Psoas muscle (tissue), 8 donors: Measurements from ENCODE around the gene MAGEL2. TPM values are rescaled to one million over a fixed set of nuclear protein-coding genes. Genes with fewer than 3 reads are reported as not detected.

Source experiments
- ATAC-seq, 4 donors: fragments of 200-7000 bp; cut with Tn5 transposase; one replicate each; pipeline ENCODE4 v1.9.1; 2020; ENCODE audit warnings: moderate library complexity in 3 of 4, mild to moderate bottlenecking in 2 of 4
- DNase-seq, 2 donors: peaks; one replicate each; pipeline ENCODE4 v3.0.0-alpha.2; 2020
- H3K27ac ChIP-seq: fragments of 200-600 bp; one replicate; pipeline ENCODE4 v1.8.0; 2022
- H3K27me3 ChIP-seq, 3 donors: fragments of 200-600 bp in 1 of 3; one replicate each; pipeline versions ENCODE4 v1.6.1 to v1.8.0; 2013 to 2022; ENCODE audit warnings: low read length in 2 of 3, mild to moderate bottlenecking in 2 of 3, moderate library complexity in 1 of 3; ENCODE audit not compliant: insufficient read depth in 3 of 3
- H3K36me3 ChIP-seq, 2 donors: fragments of 200-600 bp in 1 of 2; one replicate each; pipeline versions ENCODE4 v1.6.1 to v1.8.0; 2013 to 2022; ENCODE audit warnings: low read depth in 1 of 2, mild to moderate bottlenecking in 1 of 2, moderate library complexity in 1 of 2; ENCODE audit not compliant: insufficient read depth in 1 of 2
- H3K4me1 ChIP-seq: fragments of 200-600 bp; one replicate; pipeline ENCODE4 v1.8.0; 2022
- H3K4me3 ChIP-seq: fragments of 200-600 bp; one replicate; pipeline ENCODE4 v1.8.0; 2022; ENCODE audit warnings: mild to moderate bottlenecking
- H3K9me3 ChIP-seq: fragments of 200-600 bp; one replicate; pipeline ENCODE4 v1.8.0; 2022
- WGBS, 3 donors: extraction: QIAGEN DNeasy Blood & Tissue Kit; methylation state at CpG; one replicate each; pipeline versions ENCODE4 v1.1.6 to v1.1.7; 2013; 5-methylcytosine and 5-hydroxymethylcytosine counted together
- intact Hi-C, 2 donors: fragments of 100-400 bp; cut with DNase I; formaldehyde crosslinking; loops; one replicate each; pipeline versions ENCODE4 v1.11.0 to v1.14.2; 2022
- polyA plus RNA-seq, 3 donors: library from polyadenylated mRNA; stranded (reverse); fragments of 200-250 nt; gene quantifications; one replicate each; pipeline ENCODE4 v1.2.3, GENCODE V29; 2013
- total RNA-seq, 4 donors: library from RNA; stranded (reverse); fragmentation: NEBNext Ultra II Directional in 2 of 4; extraction: Animal tissue kit (Norgen Biotek cat#: 25700) in 2 of 4; gene quantifications; one replicate each; pipeline versions ENCODE4 v1.2.1 to v1.2.4, GENCODE V29; 2021 to 2023
- TF ChIP-seq, protein P1 (sequence below): fragments of 200-600 bp; IDR thresholded peaks from one replicate; pipeline ENCODE4 v1.8.0; 2022; ENCODE audit warnings: antibody characterized with exemption
- donor health status: healthy with polysubstance abuse.
- donor health status: DM: no; HTN: no; CAD: no; lungs with moderate emphysema.
- donor health status: Bipolar disorder and iron deficiency.
- donor health status: healthy.
- donor health status: DM: yes; HTN: yes; CAD: no.
- donor health status: DM: no; HTN: no; CAD: no.
- donor health status: DM: no; HTN: no; CAD: no.
- donor health status: DM: yes; HTN: yes; CAD: no.

Gene MAGEL2
- total and polyA plus RNA-seq, 7 donors, result 0.01 to 0.19 (median 0.05) TPM; not detected in 1

DNA sequence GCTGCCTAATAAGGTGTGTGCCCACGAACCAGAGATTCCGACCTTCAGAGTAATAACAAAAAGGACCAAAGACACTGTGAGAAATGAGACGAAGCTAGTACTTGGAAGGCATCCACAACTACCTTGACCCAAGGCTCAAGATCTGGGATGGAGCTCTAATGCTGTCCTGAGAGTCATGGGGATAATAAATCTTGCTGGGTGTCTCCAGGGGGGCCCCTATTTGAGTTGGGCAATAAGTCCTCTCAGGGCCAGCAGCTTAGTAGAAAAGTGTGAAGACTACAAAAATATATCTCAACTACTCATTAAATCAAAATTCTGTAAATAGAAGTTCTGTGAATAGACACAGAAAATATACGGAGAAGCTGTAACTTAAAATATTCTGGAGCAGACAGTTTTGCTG is 42.3 kb upstream of the MAGEL2 start:
- DNase-seq (no peak), ATAC-seq (peak in 1 of 4 donors; percentile 53)
- H3K4me1 ChIP-seq, result no peaks in the 10 kb centered on the region
- no peaks in the 10 kb centered on the region for H3K9me3 ChIP-seq
- no peak overlapping the region for H3K27ac ChIP-seq
- no peaks in the 10 kb centered on the region for H3K36me3 ChIP-seq
- WGBS, 3 donors, result 60 to 65% (median 61%) methylated on average over 4 of the region's 4 CpGs
- intact Hi-C loops, result no loop called here
- TF ChIP-seq, protein P1, sequence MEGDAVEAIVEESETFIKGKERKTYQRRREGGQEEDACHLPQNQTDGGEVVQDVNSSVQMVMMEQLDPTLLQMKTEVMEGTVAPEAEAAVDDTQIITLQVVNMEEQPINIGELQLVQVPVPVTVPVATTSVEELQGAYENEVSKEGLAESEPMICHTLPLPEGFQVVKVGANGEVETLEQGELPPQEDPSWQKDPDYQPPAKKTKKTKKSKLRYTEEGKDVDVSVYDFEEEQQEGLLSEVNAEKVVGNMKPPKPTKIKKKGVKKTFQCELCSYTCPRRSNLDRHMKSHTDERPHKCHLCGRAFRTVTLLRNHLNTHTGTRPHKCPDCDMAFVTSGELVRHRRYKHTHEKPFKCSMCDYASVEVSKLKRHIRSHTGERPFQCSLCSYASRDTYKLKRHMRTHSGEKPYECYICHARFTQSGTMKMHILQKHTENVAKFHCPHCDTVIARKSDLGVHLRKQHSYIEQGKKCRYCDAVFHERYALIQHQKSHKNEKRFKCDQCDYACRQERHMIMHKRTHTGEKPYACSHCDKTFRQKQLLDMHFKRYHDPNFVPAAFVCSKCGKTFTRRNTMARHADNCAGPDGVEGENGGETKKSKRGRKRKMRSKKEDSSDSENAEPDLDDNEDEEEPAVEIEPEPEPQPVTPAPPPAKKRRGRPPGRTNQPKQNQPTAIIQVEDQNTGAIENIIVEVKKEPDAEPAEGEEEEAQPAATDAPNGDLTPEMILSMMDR, result no peak
- no peaks in the 10 kb centered on the region for H3K27me3 ChIP-seq
- H3K4me3 ChIP-seq, result no peak overlapping the region

DNA sequence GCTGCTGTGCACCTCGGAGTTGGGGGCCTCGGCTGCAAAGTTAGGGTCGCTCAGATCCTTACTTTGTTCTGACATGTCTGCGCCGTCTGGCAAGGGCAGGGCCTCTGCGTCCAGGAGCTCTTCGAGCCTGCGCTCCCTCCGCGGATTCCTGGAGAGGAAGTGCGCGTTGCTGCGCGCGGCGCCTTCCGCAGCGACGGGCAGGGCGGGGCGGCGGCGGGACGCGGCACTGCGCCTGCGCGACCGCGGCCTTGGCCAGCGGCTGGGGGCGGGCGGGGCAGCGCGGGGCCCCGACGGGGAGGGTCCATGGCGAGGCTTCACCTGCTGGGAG is 39.4 kb upstream of the MAGEL2 start, which contains the start of gene NDN:
Gene NDN, minus strand, starts transcription at position 163 of the 328 bp plus-strand sequence. Its CDS starts 88 bp downstream, at position 75.
- Histone ChIP-seq H3K4me1 (no peaks in the 10 kb centered on the region), H3K9me3 (no peaks in the 10 kb centered on the region), H3K27me3 (no peaks in the 10 kb centered on the region), H3K27ac (no peak within 1 kb of the TSS), H3K36me3 (no peaks in the 10 kb centered on the region), H3K4me3 (peak within 1 kb of the TSS; percentile 63)
- TF ChIP-seq, protein P1, result no peak
- 23 to 31% (median 23%) methylated on average over 36 to 38 of the region's 38 CpGs for WGBS, 3 donors
- peak; percentile 34 to 73 (median 58) for ATAC-seq
- peak; percentile 42 to 70 for DNase-seq
- intact Hi-C loops, result no loop called here

DNA sequence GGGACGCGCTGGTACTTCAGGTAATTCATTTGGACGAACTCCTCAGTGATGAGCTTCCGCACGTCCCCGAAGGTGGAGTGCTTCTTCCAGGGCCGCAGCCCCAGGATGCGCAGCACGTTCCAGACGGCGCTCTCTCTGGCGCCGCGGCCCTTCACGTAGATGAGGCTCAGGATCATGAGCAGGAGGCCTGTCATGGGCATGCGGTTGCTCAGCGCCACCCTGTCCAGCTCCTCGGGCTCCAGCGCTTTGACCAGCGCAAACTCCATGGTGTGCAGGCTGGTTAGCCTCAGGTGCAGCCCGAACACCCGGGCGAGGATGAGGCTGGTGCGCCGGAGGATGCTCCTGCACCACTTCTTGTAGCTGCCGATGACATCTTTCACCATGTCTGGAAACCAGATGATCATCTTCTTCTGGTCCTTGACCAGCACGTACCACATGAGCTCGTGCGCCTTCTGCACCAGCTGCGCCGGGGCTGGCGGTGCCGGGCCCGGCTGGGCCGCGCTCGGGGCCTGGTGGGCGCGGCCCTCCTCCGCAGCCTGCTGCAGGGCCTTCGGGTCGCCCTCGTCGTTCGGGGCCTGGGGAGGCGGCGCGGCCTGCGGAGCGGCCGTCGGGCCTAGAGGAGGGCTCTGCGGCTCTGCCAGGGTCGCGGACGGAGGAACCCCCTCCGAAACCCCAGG is 38.9 kb upstream of the MAGEL2 start:
- peak overlapping the region; percentile 63 for H3K4me3 ChIP-seq
- no peaks in the 10 kb centered on the region for H3K36me3 ChIP-seq
- ATAC-seq, result peak in 1 of 4 donors; percentile 36
- no peak overlapping the region for H3K27ac ChIP-seq
- no peaks in the 10 kb centered on the region for H3K9me3 ChIP-seq
- TF ChIP-seq, protein P1, result no peak
- 32 to 39% (median 33%) methylated on average over 54 to 57 of the region's 57 CpGs for WGBS, 3 donors
- no peak for DNase-seq
- intact Hi-C loops, result no loop called here
- no peaks in the 10 kb centered on the region for H3K4me1 ChIP-seq
- H3K27me3 ChIP-seq, result no peaks in the 10 kb centered on the region

DNA sequence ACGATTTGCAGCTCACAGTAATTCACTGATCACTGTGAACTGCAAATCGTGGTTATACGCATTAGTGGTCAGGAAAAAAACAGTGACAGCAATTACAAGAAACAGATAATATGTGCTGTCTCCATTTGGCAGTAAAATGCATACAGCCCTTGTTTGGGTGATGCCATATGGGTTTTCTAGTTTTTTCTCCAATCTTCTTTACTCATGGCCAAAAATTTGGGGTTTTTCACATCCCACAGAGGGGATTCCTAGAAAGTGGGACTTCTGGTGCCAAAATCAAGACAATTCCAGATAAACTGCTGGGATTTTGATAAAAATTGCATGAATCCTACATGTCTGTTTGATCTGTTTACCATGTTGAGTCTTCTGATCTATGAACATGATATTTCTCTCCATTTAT is 23.8 kb upstream of the MAGEL2 start:
- Histone ChIP-seq H3K27ac (no peak overlapping the region), H3K4me3 (no peak overlapping the region), H3K27me3 (no peaks in the 10 kb centered on the region), H3K36me3 (no peaks in the 10 kb centered on the region), H3K4me1 (no peaks in the 10 kb centered on the region), H3K9me3 (no peaks in the 10 kb centered on the region)
- TF ChIP-seq, protein P1, result no peak
- ATAC-seq (no peak), DNase-seq (no peak)
- 39 to 55% (median 50%) methylated on average over 3 of the region's 3 CpGs for WGBS, 3 donors
- intact Hi-C loops, result no loop called here

DNA sequence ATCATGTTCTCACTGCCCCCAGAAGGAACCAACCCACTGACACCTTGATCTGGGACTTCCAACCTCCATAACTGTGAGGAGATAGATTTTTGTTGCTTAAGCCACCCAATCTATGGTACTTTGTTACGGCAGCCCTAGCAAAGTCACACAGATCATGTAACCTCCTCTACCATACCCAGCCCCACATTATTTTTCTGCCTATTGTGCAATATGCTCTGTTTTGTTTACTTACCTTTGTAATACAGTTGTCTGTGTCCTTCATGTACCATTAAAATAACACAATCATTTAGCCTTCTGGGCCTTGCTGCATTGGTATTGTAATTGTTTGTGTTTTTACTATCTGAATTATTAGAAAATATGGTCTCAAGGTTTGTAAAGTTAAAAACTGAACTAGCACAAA is 23.3 kb upstream of the MAGEL2 start:
- Histone ChIP-seq H3K27ac (no peak overlapping the region), H3K9me3 (no peaks in the 10 kb centered on the region), H3K36me3 (no peaks in the 10 kb centered on the region), H3K4me1 (no peaks in the 10 kb centered on the region), H3K27me3 (no peaks in the 10 kb centered on the region), H3K4me3 (no peak overlapping the region)
- no peak for ATAC-seq
- 77 to 80% (median 79%) methylated on average over 1 of the region's 1 CpG for WGBS, 3 donors
- DNase-seq, result no peak
- TF ChIP-seq, protein P1, result no peak
- intact Hi-C loops, result no loop called here
